OCI-LY7 (cell line): Measurements from ENCODE around the gene ARHGAP30. TPM values are rescaled to one million over a fixed set of nuclear protein-coding genes. Genes with fewer than 3 reads are reported as not detected.
"Not testable (repeated sequence)": the region's sequence is repeated elsewhere in the genome, so short reads cannot be mapped to it uniquely, and the experiment has no call there.

Experiments
- BruUV-seq: library from RNA; stranded (reverse); fragments of 400-500 nt; replicated peaks from 2 replicates; lab custom pipeline; 2021; lab: Mats Ljungman, UMichigan
- CTCF ChIA-PET: fragments of 300-600 bp; sonication (Branson Sonifier 250); formaldehyde crosslinking; loops from one replicate; lab custom pipeline; 2022; ENCODE audit warnings: antibody characterized with exemption; ENCODE audit not compliant: unreplicated experiment; lab: Charles Lee
- POLR2A ChIA-PET: fragments of 300-600 bp; sonication (Branson Sonifier 250); formaldehyde crosslinking; loops from one replicate; lab custom pipeline; 2022; ENCODE audit warnings: antibody characterized with exemption; lab: Charles Lee
- DNase-seq: peaks from one replicate; pipeline ENCODE4 v3.0.0-alpha.2; 2015; ENCODE audit warnings: low spot score
- H2AFZ ChIP-seq: fragments of 200-600 bp; sonication (generic), shearing (Covaris generic); 2 replicates; pipeline ENCODE4 v1.6.1; 2014; ENCODE audit warnings: mild to moderate bottlenecking, antibody characterized with exemption, low read length, moderate library complexity
- H3K27ac ChIP-seq: fragments of 200-600 bp; sonication (generic); 2 replicates; pipeline ENCODE4 v1.5.1; 2014; ENCODE audit warnings: mixed run types, low read depth, mild to moderate bottlenecking, moderate library complexity, low read length, inconsistent platforms; ENCODE audit not compliant: poor library complexity, severe bottlenecking
- H3K36me3 ChIP-seq: fragments of 200-600 bp; sonication (generic); 2 replicates; pipeline ENCODE4 v1.6.1; 2014; ENCODE audit warnings: mild to moderate bottlenecking, antibody characterized with exemption, low read length, moderate library complexity, mixed read lengths; ENCODE audit not compliant: insufficient read depth
- H3K4me1 ChIP-seq: fragments of 200-600 bp; sonication (generic); 2 replicates; pipeline ENCODE4 v1.5.1; 2014; ENCODE audit warnings: mild to moderate bottlenecking, low read length; ENCODE audit not compliant: insufficient read depth, poor library complexity, severe bottlenecking
- H3K4me2 ChIP-seq: fragments of 200-600 bp; sonication (generic); 2 replicates; pipeline ENCODE4 v1.6.1; 2014; ENCODE audit warnings: mild to moderate bottlenecking, low read length
- H3K4me3 ChIP-seq: fragments of 200-600 bp; sonication (generic); 2 replicates; pipeline ENCODE4 v1.5.1; 2014; ENCODE audit warnings: mild to moderate bottlenecking, low read depth, low read length; ENCODE audit not compliant: poor library complexity, severe bottlenecking
- H3K79me2 ChIP-seq: fragments of 200-600 bp; sonication (generic); 2 replicates; pipeline ENCODE4 v1.6.1; 2016; ENCODE audit warnings: low read depth, mild to moderate bottlenecking, low read length, moderate library complexity, mixed read lengths; ENCODE audit not compliant: insufficient read depth
- H3K9me2 ChIP-seq: fragments of 200-600 bp; sonication (generic); 2 replicates; pipeline ENCODE4 v1.6.1; 2016; ENCODE audit warnings: mild to moderate bottlenecking, low read length, mixed read lengths; ENCODE audit not compliant: insufficient read depth
- H3K9me3 ChIP-seq: fragments of 200-600 bp; sonication (generic); 2 replicates; pipeline ENCODE4 v1.6.1; 2014; ENCODE audit warnings: mild to moderate bottlenecking, mixed run types, low read length, mixed read lengths
- H4K20me1 ChIP-seq: fragments of 200-600 bp; sonication (generic); 2 replicates; pipeline ENCODE4 v1.6.1; 2014; ENCODE audit warnings: mild to moderate bottlenecking, antibody characterized with exemption, low read length, moderate library complexity, mixed read lengths; ENCODE audit not compliant: insufficient read depth
- CTCF ChIP-seq: fragments of 200-600 bp; sonication (generic); conservative IDR thresholded peaks from 2 replicates; pipeline ENCODE4 v1.5.1; 2014; ENCODE audit warnings: mild to moderate bottlenecking, antibody characterized with exemption, low read length, moderate library complexity, mixed read lengths
- EZH2phosphoT487 ChIP-seq: fragments of 200-600 bp; sonication (generic); IDR thresholded peaks from 2 replicates; pipeline ENCODE4 v1.6.1; 2018; ENCODE audit warnings: low read depth, borderline replicate concordance, mild to moderate bottlenecking, mixed run types, antibody characterized with exemption, low read length, moderate library complexity, mixed read lengths
- intact Hi-C: fragments of 100-400 bp; cut with micrococcal nuclease; formaldehyde crosslinking; loops from one replicate; pipeline ENCODE4 v1.10.0; 2022; ENCODE audit not compliant: unreplicated experiment
- total RNA-seq, 2 experiments: library from RNA; depleted of rRNA in 1 of 2; stranded (reverse); fragments of >200 nt in 1 of 2; shearing (Covaris generic) in 1 of 2; gene quantifications; 2 replicates each; pipeline ENCODE4 v1.2.3, GENCODE V29; 2014 to 2022

ARHGAP30 gene
- total RNA-seq, 2 experiments from 2014 or later: 56.2 to 101 TPM

- no peaks in the 10 kb centered on the region for H3K79me2 ChIP-seq
- intact Hi-C loops: no loop called here
Measured at GRCh38 chr1:161017756-161018630, 51.7 kb downstream of the ARHGAP30 start.

GRCh38 chr1:161017181-161017580 is 52.5 kb downstream of the ARHGAP30 start:
- H3K4me1 ChIP-seq: peaks cover 47% of the 10 kb centered on the region
- CTCF ChIA-PET, H3K4me3 ChIP-seq, POLR2A ChIA-PET, H3K9me3 ChIP-seq, H3K36me3 ChIP-seq, DNase-seq, H3K4me2 ChIP-seq, intact Hi-C loops, BruUV-seq, H3K79me2 ChIP-seq, H2AFZ ChIP-seq, H4K20me1 ChIP-seq, H3K9me2 ChIP-seq, H3K27ac ChIP-seq: not testable (repeated sequence)

More at GRCh38 chr1:161017756-161018630, 51.7 kb downstream of the ARHGAP30 start:
- no peaks in the 10 kb centered on the region for H4K20me1 ChIP-seq
- no peaks in the 10 kb centered on the region for H3K9me3 ChIP-seq
- ChIA-PET POLR2A (interaction anchor here (0.5 to 0.9 kb wide), 3 partner anchors 17 to 28 kb away, joined by 3 to 7 read pairs (median 3); partner anchors contain the start of gene USF1), CTCF (no interaction called here)
- no peak for DNase-seq
- H3K4me2 ChIP-seq: no peak overlapping the region
- TF ChIP-seq EZH2phosphoT487 (no peak), CTCF (no peak)
- H3K9me2 ChIP-seq: no peaks in the 10 kb centered on the region
- no peak overlapping the region for H2AFZ ChIP-seq
- H3K27ac ChIP-seq: no peak overlapping the region
- no peaks in the 10 kb centered on the region for H3K36me3 ChIP-seq
- H3K4me1 ChIP-seq: peaks cover 39% of the 10 kb centered on the region
- no peak overlapping the region for H3K4me3 ChIP-seq
- no TSS peak for BruUV-seq

- BruUV-seq, H4K20me1 ChIP-seq, CTCF ChIA-PET, H3K9me2 ChIP-seq, H3K4me2 ChIP-seq, H3K4me3 ChIP-seq, H3K36me3 ChIP-seq, POLR2A ChIA-PET, DNase-seq, H3K27ac ChIP-seq, H3K9me3 ChIP-seq, H2AFZ ChIP-seq, intact Hi-C loops: not testable (repeated sequence)
- H3K79me2 ChIP-seq: peaks cover 12% of the 10 kb centered on the region; the same call in 1 of the 2 replicates
- peaks cover 49% of the 10 kb centered on the region for H3K4me1 ChIP-seq
Measured at GRCh38 chr1:161016683-161017082, 53.0 kb downstream of the ARHGAP30 start.
